Smooth muscle cell of trachea (primary cell): ENCODE results near the gene ABTB1. TPM values are rescaled to one million over a fixed set of nuclear protein-coding genes. Genes with fewer than 3 reads are reported as not detected.

ENCODE experiments used
- total RNA-seq: library from RNA; depleted of rRNA; stranded (reverse); fragments of >200 nt; gene quantifications from 2 replicates; pipeline ENCODE4 v1.2.1, GENCODE V29; 2014

ABTB1 gene
- total RNA-seq = 13.7 and 18.0 TPM in 2 replicates

DNA sequence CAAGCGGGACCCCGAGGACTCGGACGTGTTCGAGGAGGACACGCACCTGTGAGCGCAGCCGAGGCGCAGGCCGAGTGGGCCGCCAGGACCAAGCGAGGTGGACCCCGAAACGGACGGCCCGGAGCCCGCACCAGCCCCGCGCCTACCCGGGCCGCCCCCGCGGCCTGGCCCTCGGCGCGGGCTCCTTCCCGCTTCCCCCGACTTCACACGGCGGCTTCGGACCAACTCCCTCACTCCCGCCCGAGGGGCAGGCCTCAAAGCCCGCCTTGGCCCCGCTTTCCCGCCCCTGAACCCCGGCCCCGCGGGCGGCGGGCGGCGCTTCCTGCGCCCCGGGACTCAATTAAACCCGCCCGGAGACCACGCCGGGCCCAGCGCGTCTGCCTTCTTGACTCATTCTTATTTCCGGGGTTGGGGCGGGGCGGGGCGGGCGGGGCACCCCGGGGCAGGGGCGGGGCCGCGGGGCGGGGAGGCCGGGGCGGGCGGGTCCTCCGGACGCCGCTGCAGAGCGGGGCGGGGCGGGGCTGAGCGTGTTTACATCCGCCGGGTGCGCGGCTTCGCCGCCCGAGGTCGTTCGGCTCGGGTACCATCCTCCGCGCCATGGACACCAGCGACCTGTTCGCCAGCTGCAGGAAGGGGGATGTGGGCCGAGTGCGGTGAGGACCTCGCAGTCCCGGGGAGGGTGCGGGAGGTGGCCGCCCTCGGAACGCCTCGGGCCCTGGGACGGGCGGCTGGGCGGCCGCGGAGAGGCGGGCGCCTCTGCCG is at the start of gene ABTB1:
Gene ABTB1 (plus strand): TSS at position 524 of the 762 bp plus-strand sequence. CDS start 74 bp downstream, at position 598.

DNA sequence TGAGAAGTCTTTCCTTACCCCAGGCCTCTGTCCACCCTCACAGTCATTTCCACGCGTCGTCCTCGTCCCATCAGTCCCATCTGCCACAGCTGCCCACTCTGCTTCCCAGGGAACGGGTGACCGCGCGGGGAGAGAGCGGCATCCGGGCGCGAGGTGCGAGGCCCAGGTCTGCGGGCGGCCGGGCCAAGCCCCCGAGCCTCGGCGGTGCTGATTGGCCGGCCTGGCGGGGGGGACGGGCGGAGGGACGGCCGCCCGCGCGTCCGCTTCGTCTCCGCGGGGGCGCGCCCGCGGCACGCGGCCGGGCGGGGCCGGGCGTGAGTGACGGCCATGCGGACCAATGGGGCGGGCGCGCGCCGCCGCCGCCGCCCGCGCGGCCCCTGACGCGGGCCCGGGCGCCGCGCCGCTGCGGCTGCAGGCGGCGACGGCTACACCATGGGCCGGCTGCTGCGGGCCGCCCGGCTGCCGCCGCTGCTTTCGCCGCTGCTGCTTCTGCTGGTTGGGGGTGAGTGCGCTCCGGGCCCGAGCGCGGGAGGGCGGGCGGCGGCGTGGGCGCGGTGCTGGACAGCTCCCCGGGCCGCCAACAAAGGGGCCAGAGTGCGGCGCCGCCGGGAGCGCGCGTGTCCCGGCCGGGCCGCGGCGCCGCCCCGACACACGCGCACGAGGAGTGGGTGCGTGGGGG is 43.8 kb upstream of the ABTB1 start, which contains the start of gene PODXL2:
Gene PODXL2 (plus strand): TSS at position 398 of the 679 bp plus-strand sequence. CDS start 35 bp downstream, at position 433.

Other genes with a start within 250 kb of the ABTB1 start
- gene TPRA1, start 82.2 kb upstream of the ABTB1 start, total RNA-seq = 29.5 and 62.5 TPM in 2 replicates
- 14.7 and 66.2 TPM in 2 replicates for gene MCM2, start 74.5 kb upstream of the ABTB1 start, total RNA-seq
- 1.0 and 1.8 TPM in 2 replicates for gene PODXL2, start 43.8 kb upstream of the ABTB1 start, total RNA-seq
- 38.7 and 78.1 TPM in 2 replicates for gene MGLL, start 149.6 kb downstream of the ABTB1 start, total RNA-seq
- not detected in 2 replicates for gene KBTBD12, start 242.3 kb downstream of the ABTB1 start, total RNA-seq